HuH-7 (cell line): ENCODE data around the gene DCX.
"Not testable (repeated sequence)": the region's sequence is repeated elsewhere in the genome, so short reads cannot be mapped to it uniquely, and the experiment has no call there.

Experiments
- DNase-seq: peaks from one replicate; pipeline ENCODE4 v3.0.0; 2011; ENCODE audit warnings: low spot score

Gene DCX

DNA sequence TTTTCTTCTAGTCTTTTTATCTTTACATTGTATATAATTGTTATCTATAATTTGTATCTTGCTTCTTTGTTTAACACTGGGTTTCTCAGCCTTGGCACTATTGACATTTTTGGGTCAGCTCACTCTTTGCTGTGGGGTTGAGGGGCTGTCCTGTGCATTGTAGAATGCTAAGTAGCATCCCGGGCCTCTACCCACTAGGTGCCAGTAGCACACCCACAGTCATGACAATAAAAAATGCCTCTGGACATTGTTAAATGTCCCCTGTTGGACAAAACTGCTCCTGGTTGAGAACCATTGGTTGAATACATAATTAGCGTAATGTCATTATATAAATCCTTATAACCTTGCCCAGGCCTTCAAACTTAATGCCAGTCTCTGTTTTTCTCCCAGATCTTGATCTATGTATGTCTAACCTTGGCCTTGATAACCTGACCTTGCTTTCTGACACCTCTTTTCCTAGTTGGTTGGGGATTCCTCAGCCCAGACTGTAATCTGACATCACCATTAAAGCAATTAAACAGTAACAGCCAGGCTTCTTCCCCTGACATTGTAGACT is 46.1 kb downstream of the DCX start:
- DNase-seq: no peak

DNA sequence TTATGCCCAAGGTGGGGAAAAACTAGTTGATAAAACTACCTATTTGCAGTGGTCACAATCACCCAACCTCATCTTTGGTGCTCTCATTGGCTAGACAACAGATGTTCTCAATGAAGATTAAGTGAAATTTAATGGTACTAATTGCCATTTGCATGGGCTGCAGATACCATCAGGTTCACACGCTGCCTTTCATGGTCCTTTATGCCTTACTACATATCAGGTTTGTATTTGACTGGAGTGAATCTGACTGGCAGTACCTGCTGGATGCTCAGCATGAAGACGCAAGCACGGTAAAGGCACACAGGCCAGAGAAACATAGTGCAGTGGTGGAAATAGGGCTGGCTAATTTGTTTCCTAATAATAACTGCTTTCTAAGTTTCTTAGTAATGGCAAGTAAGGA is 48.3 kb downstream of the DCX start:
- DNase-seq: no peak

DNA sequence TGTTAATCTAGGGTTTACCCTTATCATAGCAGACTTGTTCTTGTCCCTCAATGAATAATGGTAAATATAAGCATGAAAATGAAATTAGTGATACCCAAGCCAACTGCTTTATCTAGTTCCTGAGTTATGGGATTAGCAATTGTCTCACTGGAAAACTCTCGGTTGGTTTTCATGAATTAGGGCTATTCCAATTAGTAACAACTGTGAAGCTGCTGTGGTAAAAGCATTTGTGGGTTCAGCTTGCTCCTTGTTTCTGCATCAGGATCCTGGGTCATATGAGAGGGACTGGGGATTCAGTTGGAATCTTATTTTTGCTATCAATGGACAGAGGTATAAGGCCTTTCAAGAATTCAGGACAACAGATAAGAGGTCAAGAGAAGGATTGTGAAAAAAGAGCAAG is 50.2 kb downstream of the DCX start:
- DNase-seq: no peak

DNA sequence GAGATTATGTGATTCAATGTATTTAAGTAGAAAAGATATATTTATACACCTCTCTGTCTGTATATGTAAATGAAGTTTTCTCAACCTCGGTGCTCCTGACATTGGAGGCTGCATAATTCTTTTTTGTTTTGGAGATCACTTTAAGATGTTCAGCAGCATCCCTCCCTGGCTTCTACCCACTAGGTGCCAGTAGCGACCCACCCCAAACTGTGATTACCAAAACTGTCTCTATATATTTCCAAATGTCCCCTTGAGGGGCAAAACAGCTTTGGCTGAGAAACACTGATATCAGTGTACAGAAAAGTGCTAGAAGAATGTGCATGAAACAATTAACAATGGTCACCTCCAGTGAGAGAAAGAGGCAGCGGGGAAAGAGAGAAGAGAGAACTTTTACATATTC is 51.2 kb downstream of the DCX start:
- no peak for DNase-seq

DNA sequence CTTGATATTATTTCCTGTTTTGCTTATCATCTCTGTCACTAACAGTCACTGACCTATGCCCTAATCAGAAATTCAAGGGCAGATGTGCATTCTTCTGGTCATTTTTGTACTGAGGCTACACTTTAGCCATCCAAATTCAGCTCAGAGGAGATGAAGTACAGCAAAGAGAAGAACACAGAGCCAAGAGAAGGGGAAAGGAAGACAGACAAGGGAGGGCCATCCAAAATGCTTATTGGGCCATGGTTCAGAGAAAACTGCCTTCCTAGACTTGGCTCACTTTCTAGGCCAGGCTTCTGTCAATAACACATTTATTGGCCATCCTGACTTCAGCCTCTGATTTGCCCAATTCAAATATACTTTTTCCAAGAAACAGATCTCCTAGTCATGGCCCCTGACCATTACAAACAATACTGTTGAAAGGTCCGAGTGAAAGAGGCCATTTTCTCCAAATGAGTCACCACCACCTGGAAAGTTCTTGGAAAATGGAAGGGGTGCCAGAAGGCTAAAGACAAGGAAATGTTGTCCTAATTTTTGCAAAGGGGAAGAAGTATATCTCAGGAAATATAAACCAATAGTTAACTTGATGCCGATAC is 56.4 kb downstream of the DCX start:
- DNase-seq: no peak

DNA sequence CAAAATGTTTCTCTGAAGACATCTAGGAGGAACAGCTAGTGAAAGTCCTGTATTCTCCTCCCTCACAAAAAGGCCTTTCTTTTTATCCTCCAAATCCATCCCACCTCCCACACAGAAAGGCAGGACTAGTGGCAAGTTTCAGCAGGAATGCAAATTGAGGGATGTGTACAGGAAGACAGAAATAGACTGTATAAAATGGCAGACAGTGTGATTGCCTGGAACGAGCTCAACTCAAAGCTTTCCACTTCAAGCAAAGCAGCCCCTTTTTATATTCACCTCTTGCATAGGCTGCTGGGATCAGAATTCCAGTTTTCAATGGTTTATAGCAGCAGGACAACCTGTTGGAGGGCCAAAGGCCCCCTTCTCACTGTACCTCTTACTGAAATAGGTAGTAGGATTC is 57.5 kb downstream of the DCX start:
- DNase-seq: no peak

DNA sequence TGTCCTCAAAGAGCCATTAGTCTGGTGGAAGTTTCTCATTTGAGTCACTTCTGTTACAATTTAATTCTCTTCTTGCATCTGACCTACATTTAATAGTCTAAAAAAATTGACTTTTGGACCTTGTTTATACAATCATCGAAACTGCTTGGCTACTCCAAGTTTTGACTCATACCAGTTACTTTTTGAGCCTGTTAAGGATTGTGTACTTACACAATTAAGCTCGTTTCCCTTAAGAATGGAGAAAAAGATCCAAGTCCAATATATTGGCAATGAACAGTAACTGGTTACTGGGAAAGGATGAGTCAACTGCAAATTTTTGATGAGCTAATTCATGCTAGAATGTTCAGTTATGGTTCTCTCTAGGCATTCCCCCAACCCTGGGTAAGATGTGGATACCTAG is 58.2 kb downstream of the DCX start:
- DNase-seq: no peak

DNA sequence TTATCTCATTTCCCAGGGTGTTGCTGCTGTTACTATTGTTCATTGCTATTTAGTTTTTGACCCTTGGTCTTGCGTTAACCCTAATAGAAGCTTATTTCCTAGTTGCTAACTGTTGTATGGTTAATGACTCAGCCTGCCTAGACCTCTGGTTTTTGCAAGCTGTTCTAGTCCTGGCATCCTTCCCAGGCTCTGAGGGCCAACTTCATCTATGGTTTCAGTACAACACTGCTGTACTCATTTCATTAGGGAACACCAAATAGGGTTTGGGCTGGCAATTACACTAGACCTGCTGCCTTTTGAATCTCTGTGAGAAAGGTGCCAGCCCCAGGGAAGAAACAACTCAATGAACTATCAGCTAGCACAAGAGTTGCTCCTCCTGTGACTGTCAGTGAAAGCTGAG is 59.6 kb downstream of the DCX start:
- no peak for DNase-seq

DNA sequence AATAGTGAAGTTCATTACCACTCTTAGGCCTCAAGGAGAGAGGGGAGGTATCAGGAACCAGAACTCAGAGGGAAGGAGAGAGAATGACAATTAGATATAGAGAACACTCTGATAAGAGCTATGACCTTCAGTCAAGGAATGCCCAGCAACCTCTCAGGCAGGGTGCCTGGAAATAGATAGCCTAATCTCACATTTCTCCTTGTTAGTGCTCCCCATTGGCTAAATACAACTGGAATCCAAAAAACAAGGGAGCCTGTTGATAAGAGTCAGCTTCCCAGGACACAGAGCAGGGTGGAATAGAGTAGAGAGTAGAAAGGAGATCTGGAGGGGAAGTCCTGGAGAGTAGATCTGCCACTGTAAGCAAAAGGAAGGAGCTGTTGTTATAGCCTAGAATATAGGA is 62.1 kb downstream of the DCX start:
- DNase-seq: no peak

DNA sequence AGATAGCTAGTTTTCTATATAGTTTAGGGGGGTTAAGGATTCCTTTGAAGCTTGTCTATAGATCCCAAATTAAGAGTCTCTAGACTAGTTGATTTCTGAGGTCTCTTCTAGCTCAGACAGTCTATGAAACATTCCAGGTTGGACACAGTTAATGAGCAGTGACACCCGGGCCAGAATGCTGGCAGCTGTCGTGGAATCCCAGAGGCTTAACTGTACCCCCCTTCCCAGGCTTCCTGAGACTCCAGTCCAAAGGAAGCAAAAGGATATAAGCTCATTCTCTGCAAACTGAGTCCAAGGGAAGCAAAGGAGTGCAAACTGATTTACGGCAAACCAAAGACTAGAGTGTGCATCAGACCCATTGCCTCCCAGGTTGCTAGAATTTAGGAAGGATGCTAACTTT is 62.9 kb downstream of the DCX start:
- no peak for DNase-seq

DNA sequence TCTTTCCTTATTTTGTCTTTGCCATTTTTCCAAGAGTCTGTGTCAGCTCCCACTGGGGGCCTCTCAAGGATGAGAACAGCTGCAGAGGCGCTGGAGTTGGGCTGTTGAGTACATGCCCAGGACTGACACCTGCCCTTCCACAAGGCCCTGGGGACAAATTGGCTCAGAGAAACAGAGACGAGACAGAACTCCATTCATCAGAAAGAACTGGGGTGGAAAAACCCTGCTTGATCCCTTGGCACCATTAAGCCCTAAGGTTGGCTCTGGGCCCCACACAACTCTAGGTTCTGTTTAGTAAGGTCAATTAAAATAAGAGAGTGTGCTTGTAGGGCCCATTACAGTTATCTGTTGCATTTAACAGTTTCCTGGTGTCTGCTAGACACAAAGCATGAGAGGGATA is 63.6 kb downstream of the DCX start:
- no peak for DNase-seq

DNA sequence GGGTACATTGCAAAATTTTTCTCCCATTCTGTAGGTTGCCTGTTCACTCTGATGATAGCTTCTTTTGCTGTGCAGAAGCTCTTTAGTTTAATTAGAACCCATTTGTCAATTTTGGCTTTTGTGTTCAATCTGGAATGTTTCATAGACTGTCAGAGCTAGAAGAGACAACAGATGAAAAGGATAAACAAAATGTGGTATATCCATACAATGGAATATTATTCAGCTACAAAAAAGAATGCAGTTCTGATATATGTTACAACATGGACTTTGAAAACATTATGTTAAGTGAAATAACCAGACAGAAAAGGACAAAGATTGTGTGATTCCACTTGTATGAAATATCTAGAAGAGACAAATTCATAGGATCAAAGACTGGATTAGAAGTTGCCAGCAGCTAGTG is 65.8 kb downstream of the DCX start:
- DNase-seq: not testable (repeated sequence)

DNA sequence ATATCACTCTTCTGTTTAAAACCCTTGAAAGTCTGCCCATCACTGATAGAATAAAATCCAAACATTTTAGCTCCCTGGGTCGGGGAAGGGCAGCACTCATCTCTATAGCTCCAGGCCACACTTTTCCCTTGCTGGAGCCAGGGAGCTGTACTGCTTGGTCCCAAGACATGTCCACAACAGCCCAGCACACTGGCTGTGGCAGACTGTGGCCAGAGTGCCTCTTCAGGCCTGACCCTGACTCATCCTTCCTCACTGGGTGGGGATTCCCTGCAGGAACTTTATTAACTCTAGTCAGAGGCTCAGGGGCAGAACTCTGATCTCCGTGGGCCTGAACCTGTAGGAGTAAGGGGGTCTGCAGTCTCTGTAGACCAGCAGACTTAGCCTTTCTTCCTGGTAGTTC is 71.9 kb downstream of the DCX start:
- DNase-seq: no peak

DNA sequence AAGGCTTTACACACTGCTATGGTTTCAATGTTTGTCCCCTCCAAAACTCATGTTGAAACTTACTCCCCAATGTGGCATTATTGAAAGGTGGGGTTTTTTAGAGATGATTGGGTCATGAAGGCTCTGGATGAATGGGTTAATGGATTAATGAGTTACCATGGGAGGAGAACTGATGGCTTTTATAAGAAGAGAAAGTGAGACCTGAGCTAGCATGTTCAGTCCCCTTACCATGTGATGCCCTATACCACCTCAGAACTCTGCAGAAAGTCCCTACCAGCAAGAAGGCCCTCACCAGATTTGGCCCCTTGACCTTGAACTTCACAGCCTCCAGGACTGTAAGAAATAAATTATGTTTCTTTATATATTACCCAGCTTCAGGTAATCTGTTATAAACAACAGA is 72.8 kb downstream of the DCX start:
- no peak for DNase-seq

DNA sequence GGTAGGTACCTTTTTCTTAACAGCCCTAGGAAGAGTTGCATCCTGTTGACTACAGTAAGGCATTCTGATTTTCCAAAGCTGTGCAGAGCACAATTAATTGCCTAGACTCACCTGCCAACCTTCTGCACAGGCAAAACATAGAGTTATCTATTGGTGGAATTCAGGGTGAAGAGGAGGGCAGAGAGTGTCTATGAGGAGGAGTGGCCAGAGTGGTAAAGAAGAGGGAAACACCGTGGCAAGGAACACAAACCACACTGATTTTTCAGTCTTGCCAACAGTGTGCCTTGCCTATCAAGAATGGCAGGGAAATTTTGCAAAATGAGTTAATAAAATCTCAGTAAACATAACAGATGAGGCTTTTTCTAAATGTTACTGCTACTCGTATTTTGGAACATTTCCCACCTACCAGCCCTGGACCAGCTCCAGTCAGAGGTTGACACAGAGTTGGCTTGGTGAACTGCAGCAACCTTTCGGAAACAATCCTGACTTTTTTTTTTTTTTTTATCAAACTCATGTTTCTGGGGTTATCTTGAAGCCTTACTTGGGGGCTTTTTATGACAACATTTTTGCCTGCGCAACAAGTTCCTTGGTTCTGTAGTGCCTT is 73.8 kb downstream of the DCX start:
- no peak for DNase-seq

DNA sequence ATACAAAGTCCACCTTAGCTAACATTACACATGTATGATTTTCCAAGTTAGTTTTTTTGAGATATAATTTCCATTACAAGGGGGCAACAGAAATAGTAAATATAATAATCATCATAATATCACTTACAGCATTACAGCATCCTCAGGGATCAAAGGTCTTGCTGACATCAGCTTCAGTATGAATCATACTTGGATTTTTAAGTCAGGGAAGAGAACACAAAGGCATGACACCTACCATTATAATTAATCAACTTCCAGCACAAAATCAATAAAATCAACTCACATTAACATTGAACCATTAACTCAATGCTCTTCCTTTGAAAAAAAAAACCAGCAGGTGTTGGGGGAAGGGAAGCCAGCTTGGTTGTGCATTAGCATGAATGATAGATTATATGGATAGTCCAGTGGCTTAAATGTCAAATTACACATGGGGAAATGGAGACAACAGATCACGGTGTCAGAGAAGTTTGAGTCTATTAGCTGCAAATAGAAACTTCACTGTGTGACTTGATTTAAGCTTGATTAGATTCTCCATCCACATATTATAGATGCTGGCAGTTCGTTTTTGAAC is 74.8 kb downstream of the DCX start:
- no peak for DNase-seq

DNA sequence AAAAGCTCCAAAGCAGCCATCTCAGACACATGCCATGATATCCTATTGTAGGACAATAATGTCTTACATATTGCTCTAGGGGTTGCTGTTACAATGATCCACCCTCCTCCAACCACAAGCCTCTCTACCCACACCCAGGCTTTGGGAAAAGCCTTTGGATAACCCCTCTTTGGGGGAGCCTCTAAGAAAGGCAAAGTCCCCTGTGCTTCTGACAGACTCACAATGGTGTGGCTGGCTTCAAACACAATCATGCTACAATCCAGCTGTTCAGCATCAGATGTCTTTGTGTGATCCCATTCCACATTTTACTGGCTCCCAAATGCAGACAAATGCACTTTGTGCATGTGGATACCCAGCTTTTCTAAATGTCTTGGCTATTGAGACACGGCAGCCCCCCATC is 75.9 kb downstream of the DCX start:
- DNase-seq: no peak

DNA sequence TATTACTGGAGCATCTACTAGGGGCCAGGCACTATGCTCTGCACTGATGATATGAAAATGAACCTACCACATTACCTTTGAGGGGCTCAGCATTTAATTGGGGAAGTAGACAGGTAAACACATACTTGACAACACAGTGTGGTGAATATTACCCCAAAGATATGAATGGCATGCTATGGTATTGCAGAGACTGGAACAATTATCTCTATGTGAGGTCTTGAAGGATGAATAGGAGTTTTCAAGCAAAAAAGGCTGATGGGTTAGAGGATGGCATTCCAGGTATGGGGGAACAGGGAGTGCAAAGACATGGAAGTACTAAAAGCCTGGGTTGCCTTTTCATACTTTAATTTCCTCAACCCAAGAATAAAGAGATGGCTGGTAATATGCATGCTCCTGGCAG is 82.6 kb downstream of the DCX start:
- no peak for DNase-seq

DNA sequence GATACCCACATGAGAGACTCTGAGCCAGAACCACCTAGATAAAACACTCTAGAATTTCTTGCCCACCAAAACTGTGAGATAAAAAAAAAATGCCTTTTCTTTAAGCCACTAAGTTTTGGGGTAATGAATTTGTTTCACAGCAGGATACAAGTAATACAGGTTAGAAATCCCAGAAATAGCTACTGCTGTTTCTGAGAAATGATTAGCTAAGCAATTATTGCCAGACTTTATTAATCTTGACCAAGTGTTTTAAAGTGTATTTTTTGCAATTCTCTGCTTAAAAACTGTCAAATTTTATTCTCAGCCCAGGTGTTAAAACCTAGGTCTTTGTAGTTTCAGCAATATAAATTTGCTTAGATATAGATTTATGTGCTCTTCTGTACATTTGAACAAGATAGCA is 83.1 kb downstream of the DCX start:
- DNase-seq: no peak

DNA sequence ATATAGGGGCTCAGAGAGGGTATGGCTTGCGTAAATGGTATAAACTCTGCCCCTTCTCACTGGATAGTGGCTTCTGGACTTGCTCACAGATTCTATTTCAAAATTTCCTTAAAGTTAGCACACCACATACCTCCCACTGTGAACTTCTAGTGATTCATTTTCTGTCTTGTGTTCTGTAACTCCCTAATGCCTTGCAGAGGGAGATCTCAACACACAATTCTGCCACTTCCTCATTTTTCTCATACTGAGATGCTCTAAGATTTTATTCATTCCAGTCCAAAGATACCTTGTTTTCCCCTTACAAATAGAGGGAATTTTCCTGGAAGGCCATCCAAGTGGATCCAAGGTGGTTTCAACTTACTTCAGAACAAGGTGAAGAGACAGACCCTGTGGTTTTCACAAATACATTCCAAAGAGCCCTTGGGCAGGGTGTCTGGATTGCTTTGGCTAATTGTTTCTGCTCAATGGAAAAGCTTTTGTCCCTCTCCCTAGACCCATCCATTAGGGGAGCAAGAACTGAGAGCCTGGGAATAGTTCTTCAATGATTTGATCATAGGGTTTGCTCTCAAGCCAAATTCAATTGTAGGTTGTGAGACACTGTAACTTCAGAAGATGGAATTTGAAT is 89.6 kb downstream of the DCX start:
- DNase-seq: no peak

DNA sequence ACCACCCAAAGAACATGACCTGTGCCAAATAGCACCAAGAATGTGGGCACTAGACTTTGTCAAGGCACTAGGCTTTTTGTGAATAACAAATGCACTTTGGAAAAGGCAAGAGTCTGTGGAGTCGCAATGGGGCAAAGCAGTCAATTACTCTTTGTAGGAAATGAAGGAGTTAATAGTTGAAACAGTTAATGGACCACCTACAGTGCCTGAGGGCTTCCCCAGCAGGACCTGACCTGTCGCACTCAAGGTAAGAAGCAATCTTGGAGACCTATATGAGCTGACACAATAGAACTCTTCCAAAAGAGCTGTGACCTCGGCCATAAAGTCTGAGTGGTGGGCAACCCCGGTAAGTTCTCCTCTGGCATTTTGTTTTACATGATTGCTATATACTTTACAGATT is 92.5 kb downstream of the DCX start:
- no peak for DNase-seq

DNA sequence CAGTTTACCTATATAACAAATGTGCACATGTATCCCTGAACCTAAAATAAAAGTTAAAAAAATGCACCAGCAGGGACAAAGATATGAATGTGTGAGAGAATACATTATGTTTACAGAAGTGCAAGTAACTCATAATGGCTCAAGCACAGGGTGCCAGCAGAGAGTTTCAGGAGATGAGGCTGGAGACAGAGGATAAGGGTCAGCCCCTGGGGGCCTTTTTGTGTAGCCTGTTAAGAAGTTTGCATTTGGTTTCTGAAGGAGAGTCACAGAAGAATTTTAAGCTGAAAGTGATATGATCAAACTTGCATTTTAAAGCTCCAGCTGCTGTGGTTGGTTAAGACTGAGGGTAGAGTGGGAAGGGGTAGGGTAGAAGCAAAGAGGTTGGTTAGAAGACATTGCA is 93.1 kb downstream of the DCX start:
- DNase-seq: no peak

DNA sequence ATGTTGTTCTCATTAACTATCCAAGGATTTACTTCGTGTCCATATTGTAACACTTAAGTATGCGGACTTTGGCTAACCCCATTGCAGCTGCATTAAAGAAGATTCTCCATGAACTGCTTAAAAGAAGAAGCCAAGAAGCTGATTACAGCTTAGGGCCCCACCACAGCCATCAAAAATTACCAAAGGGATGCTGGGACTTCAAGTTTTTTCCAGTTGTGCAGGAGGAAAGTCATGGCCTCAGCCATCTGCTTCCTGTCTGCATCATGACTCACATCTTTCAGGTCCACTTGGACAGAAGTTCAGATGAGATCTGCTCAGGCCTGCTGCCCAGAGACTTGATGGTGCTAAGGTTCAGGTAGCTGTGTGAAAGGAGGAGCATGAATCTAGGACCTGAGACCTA is 102.9 kb downstream of the DCX start:
- no peak for DNase-seq

DNA sequence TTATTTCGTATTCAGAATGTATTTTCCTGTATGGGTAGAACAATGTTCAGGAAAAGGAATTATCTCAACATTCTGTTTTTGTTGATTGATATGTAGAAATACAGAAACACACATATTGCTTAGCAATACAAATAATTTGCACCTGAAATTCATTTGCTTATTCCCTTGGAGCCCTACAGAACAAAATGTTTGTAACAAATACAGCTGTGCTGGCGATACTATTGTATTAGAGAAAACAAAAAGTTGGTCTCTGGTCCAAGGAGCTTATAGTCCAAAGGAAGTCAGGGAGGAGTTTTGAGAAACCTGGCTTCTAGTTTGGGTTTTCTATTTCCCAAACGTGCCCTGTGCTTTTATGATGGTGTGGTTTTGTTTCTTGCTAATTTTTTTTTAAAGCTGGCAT is 104.0 kb downstream of the DCX start:
- no peak for DNase-seq
